Adipose tissue (tissue), 3 donors: Measurements from ENCODE around the gene RAP1A. TPM values are rescaled to one million over a fixed set of nuclear protein-coding genes. Genes with fewer than 3 reads are reported as not detected.
"Not testable (repeated sequence)": the region's sequence is repeated elsewhere in the genome, so short reads cannot be mapped to it uniquely, and the experiment has no call there.

Experiments
- H3K27ac ChIP-seq: one replicate; pipeline ENCODE4 v1.5.1; 2013; ENCODE audit warnings: low read depth, low read length
- WGBS, 3 donors: extraction: QIAGEN DNeasy Blood & Tissue Kit; methylation state at CpG; one replicate each; pipeline ENCODE4 v1.1.7; 2013; 5-methylcytosine and 5-hydroxymethylcytosine counted together
- polyA plus RNA-seq, 3 donors: library from polyadenylated mRNA; stranded (reverse); fragments of 200-250 nt; gene quantifications; one replicate each; pipeline ENCODE4 v1.2.3, GENCODE V29; 2013
- donor health status: healthy with polysubstance abuse.
- donor health status: Bipolar disorder and iron deficiency.
- donor health status: healthy.

Gene RAP1A
- polyA plus RNA-seq, 3 donors: 22.9 to 128 (median 57.1) TPM

GRCh38 chr1:111649227-111649626 is 29.6 kb downstream of the RAP1A start:
- 82 to 87% (median 85%) methylated on average over 10 of the region's 10 CpGs for WGBS, 3 donors
- no peak overlapping the region for H3K27ac ChIP-seq

GRCh38 chr1:111649648-111650047 is 30.1 kb downstream of the RAP1A start:
- 41 to 89% (median 74%) methylated on average over 1 of the region's 1 CpG for WGBS, 3 donors

GRCh38 chr1:111653709-111654108 is 34.1 kb downstream of the RAP1A start:
- H3K27ac ChIP-seq: no peak overlapping the region
- 64 to 100% (median 64%) methylated on average over 1 of the region's 1 CpG for WGBS, 3 donors

More at GRCh38 chr1:111649648-111650047, 30.1 kb downstream of the RAP1A start:
- no peak overlapping the region for H3K27ac ChIP-seq

- WGBS, 3 donors: 71 to 98% (median 76%) methylated on average over 4 of the region's 4 CpGs
- H3K27ac ChIP-seq: no peak overlapping the region
These were observed 35.2 kb downstream of the RAP1A start for GRCh38 chr1:111654839-111655238.

GRCh38 chr1:111656086-111657017 is 36.8 kb downstream of the RAP1A start:
- WGBS, 3 donors: 36 to 46% (median 44%) methylated on average over 5 of the region's 5 CpGs
- H3K27ac ChIP-seq: no peak overlapping the region

- 72 to 93% (median 89%) methylated on average over 5 of the region's 5 CpGs for WGBS, 3 donors
- H3K27ac ChIP-seq: no peak overlapping the region
These were observed 39.0 kb downstream of the RAP1A start for GRCh38 chr1:111658622-111659021.

- no peak overlapping the region for H3K27ac ChIP-seq
- 32 to 38% (median 35%) methylated on average over 5 of the region's 5 CpGs for WGBS, 3 donors
These were observed 40.9 kb downstream of the RAP1A start for GRCh38 chr1:111660204-111661150.

- no peak overlapping the region for H3K27ac ChIP-seq
- 45 to 63% (median 54%) methylated on average over 1 of the region's 1 CpG for WGBS, 3 donors
These were observed 45.1 kb downstream of the RAP1A start for GRCh38 chr1:111664652-111665051.

GRCh38 chr1:111665497-111665896 is 45.9 kb downstream of the RAP1A start:
- H3K27ac ChIP-seq: no peak overlapping the region

- H3K27ac ChIP-seq: no peak overlapping the region
- WGBS, 3 donors: 35 to 77% (median 36%) methylated on average over 1 of the region's 1 CpG
These were observed 47.2 kb downstream of the RAP1A start for GRCh38 chr1:111666828-111667227.

- H3K27ac ChIP-seq: no peak overlapping the region
- WGBS, 3 donors: 7 to 36% (median 21%) methylated on average over 1 of the region's 1 CpG
These were observed 49.7 kb downstream of the RAP1A start for GRCh38 chr1:111669268-111669667.

- no peak overlapping the region for H3K27ac ChIP-seq
These were observed 52.3 kb downstream of the RAP1A start for GRCh38 chr1:111671852-111672251.

GRCh38 chr1:111672331-111672730 is 52.7 kb downstream of the RAP1A start:
- WGBS, 3 donors: 68 to 85% (median 69%) methylated on average over 2 of the region's 2 CpGs
- no peak overlapping the region for H3K27ac ChIP-seq

GRCh38 chr1:111677604-111678003 is 58.0 kb downstream of the RAP1A start:
- no peak overlapping the region for H3K27ac ChIP-seq
- 98 to 100% (median 98%) methylated on average over 6 of the region's 6 CpGs for WGBS, 3 donors

GRCh38 chr1:111679541-111679940 is 60.0 kb downstream of the RAP1A start:
- no peak overlapping the region for H3K27ac ChIP-seq
- 71 to 91% (median 85%) methylated on average over 2 of the region's 2 CpGs for WGBS, 3 donors

GRCh38 chr1:111680212-111680800 is 60.7 kb downstream of the RAP1A start:
- WGBS, 3 donors: 96 to 98% (median 96%) methylated on average over 9 of the region's 9 CpGs
- not testable (repeated sequence) for H3K27ac ChIP-seq

- not testable (repeated sequence) for H3K27ac ChIP-seq
- 93 to 95% (median 93%) methylated on average over 8 of the region's 8 CpGs for WGBS, 3 donors
These were observed 65.9 kb downstream of the RAP1A start for GRCh38 chr1:111685293-111686153.

GRCh38 chr1:111690306-111690617 is 70.7 kb downstream of the RAP1A start:
- no peak overlapping the region for H3K27ac ChIP-seq
